Measurements from ENCODE around the gene MAPKAPK2.
"Not testable (repeated sequence)": the region's sequence is repeated elsewhere in the genome, so short reads cannot be mapped to it uniquely, and the experiment has no call there.

Gene MAPKAPK2

GRCh38 chr1:206684478-206685333 lies at the start of gene MAPKAPK2:
Gene MAPKAPK2 (plus strand): TSS chr1:206684905. CDS start chr1:206685230, 325 bp downstream.
- Mint-ChIP-seq H3K9me3 (no peaks in the 10 kb centered on the region), H3K27me3 (ENCODE audit: low read depth) (peaks cover 24% of the 10 kb centered on the region), H3K36me3 (ENCODE audit: low read depth) (no peaks in the 10 kb centered on the region), H3K4me3 (peak within 1 kb of the TSS; percentile 91 to 99 (median 98)), H3K4me1 (peaks cover 39% of the 10 kb centered on the region), H3K27ac (peak within 1 kb of the TSS; percentile 79 to 99 (median 86))
- TF ChIP-seq, protein P1, sequence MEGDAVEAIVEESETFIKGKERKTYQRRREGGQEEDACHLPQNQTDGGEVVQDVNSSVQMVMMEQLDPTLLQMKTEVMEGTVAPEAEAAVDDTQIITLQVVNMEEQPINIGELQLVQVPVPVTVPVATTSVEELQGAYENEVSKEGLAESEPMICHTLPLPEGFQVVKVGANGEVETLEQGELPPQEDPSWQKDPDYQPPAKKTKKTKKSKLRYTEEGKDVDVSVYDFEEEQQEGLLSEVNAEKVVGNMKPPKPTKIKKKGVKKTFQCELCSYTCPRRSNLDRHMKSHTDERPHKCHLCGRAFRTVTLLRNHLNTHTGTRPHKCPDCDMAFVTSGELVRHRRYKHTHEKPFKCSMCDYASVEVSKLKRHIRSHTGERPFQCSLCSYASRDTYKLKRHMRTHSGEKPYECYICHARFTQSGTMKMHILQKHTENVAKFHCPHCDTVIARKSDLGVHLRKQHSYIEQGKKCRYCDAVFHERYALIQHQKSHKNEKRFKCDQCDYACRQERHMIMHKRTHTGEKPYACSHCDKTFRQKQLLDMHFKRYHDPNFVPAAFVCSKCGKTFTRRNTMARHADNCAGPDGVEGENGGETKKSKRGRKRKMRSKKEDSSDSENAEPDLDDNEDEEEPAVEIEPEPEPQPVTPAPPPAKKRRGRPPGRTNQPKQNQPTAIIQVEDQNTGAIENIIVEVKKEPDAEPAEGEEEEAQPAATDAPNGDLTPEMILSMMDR (IDR thresholded peaks at IDR 0.05; ENCODE audit: unreplicated experiment in 3 of 3), result no peak

GRCh38 chr1:206635080-206635977 lies 49.4 kb upstream of the MAPKAPK2 start, which contains the start of gene DYRK3:
Gene DYRK3 (plus strand): TSS chr1:206635536. CDS start chr1:206635704, 168 bp downstream.
- H3K9me3 Mint-ChIP-seq, result no peaks in the 10 kb centered on the region
- H3K36me3 Mint-ChIP-seq (ENCODE audit: low read depth), result peaks cover 3% of the 10 kb centered on the region
- TF ChIP-seq, protein P1 (IDR thresholded peaks at IDR 0.05; ENCODE audit: unreplicated experiment in 3 of 3), result no peak
- peak within 1 kb of the TSS; percentile 88 to 94 (median 93) for H3K4me3 Mint-ChIP-seq
- H3K27ac Mint-ChIP-seq, result peak within 1 kb of the TSS; percentile 53 to 93 (median 81)
- no peaks in the 10 kb centered on the region for H3K27me3 Mint-ChIP-seq (ENCODE audit: low read depth)
- peaks cover 54% of the 10 kb centered on the region for H3K4me1 Mint-ChIP-seq

GRCh38 chr1:206635978-206636345 lies 48.7 kb upstream of the MAPKAPK2 start:
- H3K4me1 Mint-ChIP-seq, result peaks cover 51% of the 10 kb centered on the region
- H3K4me3 Mint-ChIP-seq, result peak overlapping the region; percentile 88 to 94 (median 93)
- no peaks in the 10 kb centered on the region for H3K9me3 Mint-ChIP-seq
- peak overlapping the region in 2 of 3 experiments; percentile 25 to 52 for H3K27ac Mint-ChIP-seq
- no peaks in the 10 kb centered on the region for H3K27me3 Mint-ChIP-seq (ENCODE audit: low read depth)
- TF ChIP-seq, protein P1 (IDR thresholded peaks at IDR 0.05; ENCODE audit: unreplicated experiment in 3 of 3), result no peak
- peaks cover 8% of the 10 kb centered on the region for H3K36me3 Mint-ChIP-seq (ENCODE audit: low read depth)

DNA sequence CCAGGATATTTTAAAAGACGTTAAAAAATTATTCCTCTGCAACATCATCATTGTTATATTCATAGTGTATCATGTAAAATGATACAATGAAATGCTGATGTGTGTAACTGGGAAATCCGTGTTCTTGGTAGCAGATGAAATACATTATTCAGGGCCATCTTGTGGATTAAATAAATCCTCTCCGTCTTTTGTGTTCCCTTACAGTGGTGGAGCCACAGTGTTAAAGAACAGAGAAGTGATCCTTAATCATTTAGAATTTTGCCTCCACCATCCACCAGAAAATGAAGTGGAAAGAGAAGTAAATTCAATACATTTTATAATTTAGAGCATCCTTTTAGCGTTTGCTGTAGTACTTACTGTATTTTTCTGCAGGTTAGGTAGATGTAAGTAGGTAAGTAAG lies 48.0 kb upstream of the MAPKAPK2 start:
- peak overlapping the region; percentile 88 to 94 (median 93) for H3K4me3 Mint-ChIP-seq
- H3K4me1 Mint-ChIP-seq, result peaks cover 44% of the 10 kb centered on the region
- TF ChIP-seq, protein P1 (IDR thresholded peaks at IDR 0.05; ENCODE audit: unreplicated experiment in 3 of 3), result no peak
- H3K27me3 Mint-ChIP-seq (ENCODE audit: low read depth), result no peaks in the 10 kb centered on the region
- H3K36me3 Mint-ChIP-seq (ENCODE audit: low read depth), result peaks cover 15% of the 10 kb centered on the region
- H3K9me3 Mint-ChIP-seq, result no peaks in the 10 kb centered on the region
- peak overlapping the region in 1 of 3 experiments; percentile 25 for H3K27ac Mint-ChIP-seq

- no peak overlapping the region for H3K27ac Mint-ChIP-seq
- peak overlapping the region; percentile 53 to 93 (median 65) for H3K4me3 Mint-ChIP-seq
- no peaks in the 10 kb centered on the region for H3K27me3 Mint-ChIP-seq (ENCODE audit: low read depth)
- TF ChIP-seq, protein P1 (IDR thresholded peaks at IDR 0.05; ENCODE audit: unreplicated experiment in 3 of 3), result no peak
- H3K36me3 Mint-ChIP-seq (ENCODE audit: low read depth), result peaks cover 16% of the 10 kb centered on the region
- H3K9me3 Mint-ChIP-seq, result no peaks in the 10 kb centered on the region
- peaks cover 40% of the 10 kb centered on the region for H3K4me1 Mint-ChIP-seq
Measured at GRCh38 chr1:206637605-206638004, 47.1 kb upstream of the MAPKAPK2 start.

DNA sequence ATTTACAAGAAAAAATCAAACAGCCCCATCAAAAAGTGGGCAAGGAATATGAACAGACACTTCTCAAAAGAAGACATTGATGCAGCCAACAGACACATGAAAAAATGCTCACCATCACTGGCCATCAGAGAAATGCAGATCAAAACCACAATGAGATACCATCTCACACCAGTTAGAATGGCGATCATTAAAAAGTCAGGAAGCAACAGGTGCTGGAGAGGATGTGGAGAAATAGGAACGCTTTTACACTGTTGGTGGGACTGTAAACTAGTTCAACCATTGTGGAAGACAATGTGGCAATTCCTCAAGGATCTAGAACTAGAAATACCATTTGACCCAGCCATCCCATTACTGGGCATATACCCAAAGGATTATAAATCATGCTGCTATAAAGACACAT lies 42.6 kb upstream of the MAPKAPK2 start:
- H3K36me3 Mint-ChIP-seq (ENCODE audit: low read depth), result peaks cover 20% of the 10 kb centered on the region
- not testable (repeated sequence) for H3K9me3 Mint-ChIP-seq; H3K27me3 Mint-ChIP-seq (ENCODE audit: low read depth); H3K4me1 Mint-ChIP-seq; H3K4me3 Mint-ChIP-seq; H3K27ac Mint-ChIP-seq
